Inflammatory macrophage treated with lipopolysaccharide for 1 hour (primary cell): ENCODE results near the gene LUZP2.

Experiments used
- DNase-seq, 2 donors: peaks; one replicate each; pipeline ENCODE4 v3.0.0-alpha.2; 2020 to 2022

The LUZP2 gene

DNA sequence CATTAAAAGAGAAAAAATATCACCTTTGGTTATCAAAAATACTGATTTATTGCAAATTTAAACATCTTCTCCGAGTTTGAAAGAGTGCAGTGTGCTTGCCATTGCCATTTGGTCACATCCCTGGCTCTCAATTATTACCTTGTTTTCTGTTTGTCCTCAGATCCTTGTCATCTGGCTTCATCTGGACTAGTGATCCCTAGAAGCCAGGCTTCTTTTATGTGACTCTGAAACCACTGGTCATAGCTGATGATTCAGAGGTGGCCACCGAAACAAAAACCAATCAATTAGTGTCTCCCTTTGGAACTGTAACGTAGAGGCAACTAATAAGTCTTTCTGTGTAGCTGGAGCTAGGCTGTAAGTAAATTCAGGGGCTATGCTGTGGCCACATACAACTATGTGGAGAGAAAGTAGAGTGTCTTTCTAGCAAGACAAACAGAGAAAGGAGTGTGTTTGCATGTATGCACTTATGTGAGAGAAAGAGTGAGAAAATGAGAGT, 237.9 kb downstream of the LUZP2 start:
- DNase-seq: no peak

DNA sequence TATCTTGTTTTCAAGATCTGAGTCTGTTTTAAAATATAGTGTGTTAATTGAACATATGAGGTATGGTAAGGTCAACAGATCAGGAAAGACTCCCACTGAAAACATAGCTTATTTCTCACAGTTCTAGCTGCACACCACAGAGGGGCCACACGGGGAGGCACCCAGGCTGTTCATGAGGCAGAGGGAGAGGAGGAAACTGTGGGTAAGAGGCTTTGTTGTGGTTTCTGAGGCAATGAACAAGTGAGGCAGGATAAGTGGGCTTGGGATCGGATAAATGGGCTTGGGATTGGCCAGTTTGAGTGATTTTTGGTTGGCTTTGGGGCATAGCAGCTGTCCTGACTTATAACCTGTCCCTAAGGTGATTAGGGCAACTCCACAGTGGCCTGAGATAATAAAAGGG, 242.1 kb downstream of the LUZP2 start:
- DNase-seq: no peak

DNA sequence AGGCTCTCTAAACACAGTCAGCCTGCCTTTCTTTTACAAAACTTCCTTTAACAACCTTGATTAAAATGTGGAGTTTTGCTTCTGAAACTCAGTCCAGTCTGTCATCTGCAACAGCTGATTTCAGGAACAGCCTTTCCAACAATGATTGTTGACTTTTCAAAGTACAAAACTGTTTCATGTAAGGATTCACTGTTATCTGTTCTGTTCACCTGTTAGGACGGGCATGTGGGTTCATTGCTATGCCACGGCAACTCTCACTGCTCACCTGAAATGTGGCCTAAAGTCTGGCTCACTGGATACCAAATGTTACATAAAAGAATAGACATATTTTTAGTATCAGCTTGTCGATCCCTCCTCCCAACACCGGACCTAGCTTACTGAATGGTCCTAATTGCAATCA, 242.8 kb downstream of the LUZP2 start:
- DNase-seq: no peak

DNA sequence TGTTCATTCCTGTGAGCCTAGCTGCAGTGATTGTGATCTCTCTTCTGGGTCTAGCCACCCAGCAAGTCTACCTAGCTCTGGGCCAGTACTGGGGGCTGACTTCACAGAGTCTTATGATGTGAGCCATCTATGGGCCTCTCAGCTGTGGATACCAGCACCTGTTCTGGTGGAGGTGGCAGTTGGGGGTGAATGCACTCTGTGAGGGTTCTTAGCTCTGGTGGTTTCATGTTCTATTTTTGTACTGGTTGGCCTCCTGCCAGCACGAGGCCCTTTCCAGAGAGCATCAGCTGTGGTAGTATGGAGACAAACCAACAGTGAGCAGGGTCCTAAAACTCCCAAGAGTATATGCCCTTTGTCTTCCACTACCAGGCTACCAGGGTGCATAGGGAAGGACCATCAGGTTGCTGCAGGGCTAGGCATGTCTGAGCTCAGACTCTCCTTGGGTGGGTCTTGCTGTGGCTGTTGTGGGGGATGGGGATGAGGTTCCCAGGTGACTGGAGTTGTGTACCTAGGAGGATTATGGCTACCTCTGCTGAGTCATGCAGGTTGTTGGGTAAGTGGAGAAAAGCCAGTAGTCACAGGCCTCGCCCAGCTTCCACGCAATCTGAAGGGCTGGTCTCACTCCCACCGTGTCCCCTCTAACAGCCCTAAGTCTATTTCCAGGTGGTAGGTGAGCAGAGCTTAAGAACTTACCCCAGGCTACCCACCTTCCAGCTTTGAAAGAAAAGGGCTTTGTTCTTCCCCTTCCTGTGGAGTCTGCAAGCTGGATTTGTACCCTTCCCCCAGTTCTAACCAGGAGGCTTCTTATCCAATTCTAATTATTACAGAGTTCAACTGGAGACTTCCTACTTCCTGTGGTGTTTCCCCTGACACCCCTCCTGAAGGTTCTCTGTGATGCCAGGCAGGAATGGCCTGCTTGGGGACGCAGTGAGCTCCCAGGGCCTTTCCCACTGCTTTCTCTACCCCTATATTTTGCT, 250.7 kb downstream of the LUZP2 start:
- DNase-seq: no peak

DNA sequence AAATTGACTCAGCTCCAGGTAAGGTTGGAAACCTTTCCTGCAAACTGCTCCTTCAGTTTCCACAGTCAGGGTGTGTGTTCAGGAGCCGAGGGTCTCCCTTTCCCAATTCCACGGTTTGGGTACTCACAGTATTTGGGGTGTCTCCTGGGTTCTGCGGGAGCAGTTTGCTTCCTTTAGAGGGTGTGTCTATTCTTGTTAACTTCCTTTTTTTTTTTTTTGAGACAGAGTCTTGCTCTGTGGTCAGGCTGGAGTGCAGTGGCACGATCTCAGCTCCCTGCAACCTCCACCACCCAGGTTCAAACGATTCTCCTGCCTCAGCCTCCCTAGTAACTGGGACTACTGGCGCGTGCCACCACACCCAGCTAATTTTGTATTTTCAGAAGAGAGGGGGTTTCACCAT, 251.4 kb downstream of the LUZP2 start:
- DNase-seq: no peak

DNA sequence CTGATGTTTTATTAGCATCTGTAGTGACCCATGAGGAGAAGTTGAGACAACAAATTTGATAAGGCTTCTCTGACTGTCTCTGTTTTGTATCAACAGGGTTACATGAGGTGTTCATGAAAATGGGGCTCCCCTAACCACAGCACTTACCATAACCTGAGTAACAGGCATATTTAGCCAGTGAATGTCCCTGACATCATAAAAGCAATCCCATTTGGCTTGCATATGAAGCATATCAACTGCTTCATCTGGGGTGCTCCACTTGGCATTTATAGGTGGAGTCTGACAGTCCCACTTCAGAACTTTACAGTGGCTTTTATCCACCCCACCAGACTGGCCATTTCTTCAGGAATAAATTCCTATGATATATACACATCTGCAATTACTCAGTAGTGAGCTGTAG, 257.6 kb downstream of the LUZP2 start:
- no peak for DNase-seq

DNA sequence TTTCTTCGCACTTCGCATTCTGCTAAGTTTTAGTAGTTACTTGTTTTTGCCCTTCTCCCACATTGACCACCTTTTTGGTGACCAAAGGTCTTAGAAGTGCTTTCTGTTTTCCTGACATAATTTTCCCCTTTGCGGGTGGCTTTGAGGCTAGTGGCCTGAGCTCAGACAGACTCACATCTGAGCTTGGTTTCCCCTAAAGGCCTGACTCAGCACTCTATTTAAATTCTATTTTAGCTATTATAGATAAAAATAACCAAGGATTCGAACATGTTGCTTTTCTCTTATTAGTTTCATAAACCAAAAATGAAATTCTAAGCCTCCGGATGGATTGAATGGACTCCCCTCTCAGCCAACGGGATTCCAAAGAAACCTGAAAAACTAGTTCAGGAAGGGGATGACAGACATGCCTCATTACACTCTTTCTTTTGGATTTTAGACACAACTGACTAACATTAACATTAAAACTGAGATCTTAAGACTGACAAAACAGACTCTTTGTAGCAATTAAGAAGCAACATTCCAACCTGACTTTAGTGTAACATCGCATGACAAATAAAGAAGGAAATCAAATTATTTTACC, 258.5 kb downstream of the LUZP2 start:
- DNase-seq: no peak

DNA sequence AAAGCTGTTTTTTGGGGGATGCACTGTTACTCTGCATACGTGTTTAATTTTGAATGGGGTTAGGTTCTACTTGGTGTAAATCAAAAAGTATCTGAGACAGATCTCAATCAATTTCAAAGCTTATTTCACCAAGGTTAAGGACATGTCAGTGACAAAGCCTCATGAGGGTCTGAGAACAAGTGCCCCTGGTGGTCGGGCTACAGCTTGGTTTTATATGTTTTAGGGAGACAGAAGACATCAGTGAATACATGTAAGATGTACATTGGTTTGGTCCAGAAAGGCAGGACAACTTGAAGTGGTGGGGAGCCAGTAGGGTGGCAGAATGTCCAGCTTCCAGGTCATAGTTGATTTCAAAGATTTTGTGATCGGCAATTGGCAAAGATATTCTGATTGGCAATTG, 262.9 kb downstream of the LUZP2 start:
- no peak for DNase-seq

DNA sequence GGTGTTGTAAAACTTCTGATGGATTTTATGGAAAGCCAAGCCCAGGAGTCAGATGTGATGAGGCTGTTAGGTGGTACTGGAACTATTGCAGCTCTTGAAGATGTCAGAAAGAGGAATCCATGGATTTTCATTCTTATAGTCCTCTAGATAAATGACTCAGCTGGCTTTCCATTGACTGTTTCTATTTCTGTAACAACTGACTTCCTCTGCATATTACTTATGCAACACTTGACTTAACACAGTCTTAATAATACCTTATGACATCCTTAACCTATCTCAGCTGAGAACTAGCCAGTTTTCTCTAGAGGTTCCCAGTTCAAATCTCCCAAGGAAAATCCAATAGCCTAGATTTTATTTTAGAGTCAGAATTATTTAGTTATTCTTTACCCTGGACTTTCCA, 263.8 kb downstream of the LUZP2 start:
- peak; percentile 30 to 48 for DNase-seq

DNA sequence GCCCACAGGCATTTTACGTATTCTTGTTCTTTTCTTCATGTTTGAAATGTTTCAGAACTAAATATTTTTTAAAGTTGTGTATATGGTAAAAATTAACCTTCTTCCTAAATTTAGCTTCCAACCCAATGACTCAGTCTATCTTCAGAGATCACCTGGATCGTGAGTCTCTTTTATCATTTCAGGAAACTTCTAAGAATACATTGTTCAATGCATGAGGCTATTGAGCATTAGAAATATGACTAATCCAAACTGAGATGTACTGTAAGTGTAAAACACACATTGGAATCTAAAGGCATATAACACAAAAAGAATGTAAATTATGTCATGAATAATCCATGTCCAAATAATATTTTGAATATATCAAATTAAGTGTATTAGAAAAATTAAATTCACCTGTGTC, 265.2 kb downstream of the LUZP2 start:
- DNase-seq: no peak

DNA sequence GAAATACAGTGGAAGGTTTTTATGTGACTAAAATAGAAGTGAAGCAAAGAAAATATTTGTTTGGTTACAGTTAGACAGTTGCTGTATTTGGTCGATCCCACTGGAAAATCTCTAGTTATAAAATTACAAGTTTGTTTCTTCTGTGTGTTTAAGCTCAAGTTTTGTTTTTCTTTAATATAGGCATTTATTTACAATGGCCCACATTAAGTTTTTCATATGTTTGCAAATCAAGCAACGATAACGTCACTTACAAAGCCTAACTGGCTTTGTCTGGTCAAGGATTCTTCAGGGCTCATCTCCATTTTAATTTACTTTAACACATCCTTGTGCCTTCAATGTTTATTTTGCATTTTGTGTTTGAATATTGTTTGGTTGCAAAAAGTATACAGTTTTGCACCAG, 270.6 kb downstream of the LUZP2 start:
- DNase-seq: no peak

DNA sequence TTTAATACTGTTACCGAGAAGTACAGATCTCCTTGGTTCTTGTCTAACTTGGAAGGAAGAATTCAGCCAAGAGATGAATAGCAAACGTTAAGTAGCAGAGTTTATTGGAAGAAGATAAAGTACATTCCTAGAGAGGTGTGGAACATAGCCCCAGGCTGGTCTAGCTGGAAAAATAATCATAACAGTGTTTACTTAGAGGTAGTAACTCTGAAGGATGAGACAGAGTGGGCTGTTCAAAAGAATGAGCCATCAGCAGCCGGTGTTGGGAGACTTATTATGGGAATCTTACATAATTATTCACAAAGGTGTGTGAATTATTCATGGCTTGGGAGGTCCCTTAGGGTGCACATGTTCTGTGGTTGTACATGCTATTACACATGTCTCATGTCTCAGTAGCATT, 276.5 kb downstream of the LUZP2 start:
- no peak for DNase-seq

DNA sequence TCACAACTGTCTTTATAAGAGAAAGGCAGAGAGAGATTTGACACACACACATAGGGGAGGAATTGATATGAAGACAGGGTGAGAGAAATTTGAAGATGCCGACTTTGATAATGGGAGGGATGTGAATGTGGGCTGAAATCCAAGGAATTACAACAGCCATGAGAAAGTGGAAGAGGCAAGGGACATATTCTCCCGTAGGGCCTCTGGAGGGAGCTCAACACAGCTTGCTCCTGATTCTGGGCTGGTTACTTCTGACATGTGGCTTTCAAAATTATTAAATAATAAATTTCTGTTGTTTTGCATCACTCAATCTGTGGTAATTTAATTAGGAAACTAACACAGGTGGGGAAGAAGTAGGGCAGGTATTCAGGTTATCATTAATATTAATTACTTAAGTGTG, 282.9 kb downstream of the LUZP2 start:
- no peak for DNase-seq

DNA sequence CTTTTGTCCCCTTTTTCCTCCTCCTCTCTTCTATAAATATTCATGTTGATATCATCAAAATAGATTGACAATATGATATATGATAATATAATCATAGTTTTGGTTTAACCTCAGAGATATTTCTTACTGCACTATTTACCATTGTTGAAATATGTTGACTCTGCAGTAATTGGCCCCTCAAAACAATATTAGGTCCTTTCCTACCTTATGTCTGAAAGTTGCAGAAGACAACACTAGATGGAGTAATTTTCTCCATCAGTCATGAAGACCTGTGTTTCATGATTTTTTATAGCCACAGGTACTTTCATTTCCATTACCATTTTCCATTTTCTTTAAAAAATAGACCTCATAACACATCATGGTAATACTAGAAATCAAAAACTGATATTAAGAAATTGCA, 284.4 kb downstream of the LUZP2 start:
- DNase-seq: no peak

DNA sequence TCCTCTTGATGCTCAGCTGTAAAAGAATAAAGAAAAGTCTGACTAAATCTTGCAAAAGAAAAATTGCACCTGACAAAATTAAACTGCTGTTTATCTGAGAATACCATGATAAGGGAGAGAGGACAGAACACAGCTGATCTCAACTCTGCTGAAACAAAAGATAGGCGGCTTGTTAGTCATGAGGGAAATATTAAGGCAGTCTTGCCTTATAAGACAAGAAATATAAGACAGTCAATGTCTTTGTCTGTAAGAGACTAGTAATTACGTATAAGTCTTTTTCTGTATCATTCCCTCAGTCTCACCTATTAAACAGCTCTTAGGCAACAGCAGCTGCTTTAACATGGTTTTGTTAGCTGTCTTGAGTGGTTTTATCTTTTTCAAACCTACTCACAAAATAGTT, 296.6 kb downstream of the LUZP2 start:
- no peak for DNase-seq

DNA sequence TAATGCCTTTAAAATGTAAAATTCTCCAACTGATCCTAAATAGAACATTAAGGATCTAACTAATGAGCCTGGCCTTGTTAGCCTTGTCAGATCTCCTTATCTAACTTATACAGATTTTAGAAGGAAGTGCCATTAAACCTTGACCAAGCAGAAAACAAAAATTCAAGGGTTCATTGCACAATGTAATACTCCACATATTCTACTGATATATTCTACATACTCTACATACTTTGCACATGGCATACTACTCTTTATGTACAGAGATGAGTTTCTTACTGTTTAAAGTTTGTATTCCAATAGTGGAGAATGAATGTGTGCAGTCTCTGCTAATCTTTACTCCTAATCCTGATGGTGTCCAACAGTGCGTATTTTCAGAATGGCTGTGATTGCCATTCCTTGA, 297.2 kb downstream of the LUZP2 start:
- no peak for DNase-seq

DNA sequence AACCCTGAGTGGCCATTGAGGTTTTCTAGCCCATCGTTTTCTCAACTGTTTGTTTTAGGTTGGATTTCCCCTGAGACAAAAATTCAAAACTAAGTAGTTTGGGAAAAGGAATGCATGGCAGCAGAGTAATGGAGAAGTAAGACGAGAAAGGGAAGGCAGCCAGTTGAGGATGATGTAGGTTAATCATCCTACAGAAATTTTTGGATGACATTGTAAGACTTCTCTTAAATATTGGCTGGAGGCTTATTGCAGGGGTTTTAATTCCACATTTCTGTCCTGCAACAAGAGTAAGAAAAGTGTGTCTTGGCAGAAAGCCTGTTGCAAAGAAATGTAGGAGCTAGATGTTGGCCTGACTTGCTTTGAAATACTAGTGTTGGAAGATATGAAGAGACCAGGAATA, 308.8 kb downstream of the LUZP2 start:
- no peak for DNase-seq

DNA sequence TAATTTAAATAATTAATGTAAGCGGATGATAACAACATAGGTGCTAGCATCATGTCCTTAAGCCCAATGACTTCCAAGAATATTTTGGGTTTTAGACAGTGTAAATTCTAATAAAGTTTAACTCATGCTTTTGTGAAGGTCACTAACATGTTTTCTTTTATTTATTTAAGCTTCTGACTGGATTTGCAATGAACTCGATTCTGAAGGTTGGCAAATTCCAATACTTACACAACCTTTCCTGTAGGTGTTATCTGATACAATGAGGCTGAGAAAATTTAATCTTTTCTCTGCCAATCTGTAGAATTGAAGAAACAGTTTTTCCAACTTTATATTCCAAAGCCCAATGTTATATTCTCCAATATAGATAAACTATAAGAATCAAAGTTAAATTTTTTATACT, 311.3 kb downstream of the LUZP2 start:
- no peak for DNase-seq

DNA sequence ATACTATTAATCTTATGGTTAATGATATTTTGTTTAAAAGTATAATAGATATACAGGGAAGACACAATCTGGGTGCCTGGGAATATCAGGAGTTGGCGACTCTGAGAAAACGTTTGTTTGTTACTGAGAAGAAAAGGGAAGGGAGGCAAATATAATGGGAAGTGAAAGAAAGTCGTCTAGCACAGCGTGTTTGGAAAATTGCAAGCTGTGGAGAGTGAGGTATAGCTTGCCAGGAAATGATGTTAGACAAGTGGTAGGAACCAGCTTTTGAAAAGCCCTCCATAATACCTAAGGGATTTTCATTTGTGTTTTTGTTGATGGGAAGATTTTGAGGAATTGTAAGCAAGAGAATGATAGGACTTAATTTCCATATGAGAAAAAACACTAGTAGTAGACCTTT, 322.2 kb downstream of the LUZP2 start:
- DNase-seq: peak in 1 of 2 donors; percentile 51

DNA sequence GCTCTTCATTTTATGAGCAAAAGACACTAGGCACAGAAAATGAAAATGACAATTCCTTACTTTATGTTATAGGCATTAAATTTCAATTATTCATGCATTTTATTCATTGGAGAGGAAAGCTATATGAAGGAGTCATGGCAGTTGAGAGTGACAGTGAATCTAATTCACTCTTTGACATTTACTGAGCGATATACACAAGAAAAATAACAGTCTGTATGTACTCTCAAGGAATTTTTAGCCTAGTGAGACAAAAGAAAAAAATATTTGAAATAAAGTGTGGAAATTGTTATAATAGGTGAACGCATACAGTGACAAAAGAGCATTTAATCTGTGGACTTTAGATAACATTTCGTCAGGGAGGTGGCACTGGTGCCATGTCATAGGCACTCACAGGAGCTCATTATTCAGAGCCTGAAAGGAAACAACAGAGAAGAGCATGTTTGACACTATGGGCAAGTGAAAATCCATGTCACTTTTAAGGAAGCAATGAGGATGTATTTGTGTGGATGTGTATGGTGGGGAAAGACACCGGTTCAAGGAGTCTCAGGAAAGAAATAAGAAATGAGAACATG, 323.1 kb downstream of the LUZP2 start:
- no peak for DNase-seq

DNA sequence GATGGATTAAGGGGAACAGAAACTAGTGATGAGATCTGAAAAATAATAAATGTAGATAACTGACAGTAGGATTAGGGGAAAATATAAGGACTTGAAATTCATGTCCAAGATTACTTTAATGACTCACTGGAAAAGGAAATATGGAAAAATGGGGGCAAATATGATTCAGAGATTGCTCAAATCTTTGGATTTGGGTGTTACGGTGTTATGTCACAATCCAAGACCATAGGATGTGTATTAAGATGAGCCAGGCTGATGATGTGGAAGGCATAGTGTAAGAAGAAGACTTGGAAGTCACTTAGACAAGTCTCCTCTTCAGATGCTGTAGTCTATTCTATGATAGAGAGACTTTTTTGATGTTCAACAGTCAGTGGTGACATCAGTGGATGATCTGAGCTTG, 323.7 kb downstream of the LUZP2 start:
- no peak for DNase-seq

DNA sequence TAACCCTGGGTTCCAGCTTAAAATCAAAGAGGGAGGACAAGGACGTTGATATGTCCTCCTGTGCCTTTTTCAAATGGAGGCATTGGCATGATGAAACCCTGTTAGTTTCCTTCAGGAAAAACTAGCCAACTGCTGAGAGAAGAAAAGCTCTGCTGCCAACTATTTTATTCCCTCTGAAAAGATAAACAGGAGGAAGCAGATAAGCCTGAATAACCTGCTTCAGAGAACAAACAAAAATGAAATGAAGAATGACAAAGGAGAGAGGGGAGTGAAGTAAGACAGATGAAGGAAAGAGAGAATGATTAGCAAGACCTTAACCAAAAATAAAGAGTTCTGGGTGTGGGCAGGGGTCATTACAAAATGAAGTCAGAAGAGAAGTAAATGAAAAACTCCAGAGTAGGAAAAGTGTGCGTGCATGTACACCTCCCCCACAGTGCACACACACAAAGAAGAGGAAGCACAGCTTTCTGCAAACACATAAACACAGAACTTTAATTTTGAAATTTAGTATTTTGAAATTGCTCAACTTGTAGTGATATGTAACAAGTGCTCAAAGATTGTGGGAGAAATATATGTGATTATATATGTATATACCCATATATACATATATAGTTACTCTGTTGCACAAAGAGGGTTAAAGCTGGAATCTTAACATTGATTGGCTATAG, 332.2 kb downstream of the LUZP2 start:
- DNase-seq: peak; percentile 28 to 49

DNA sequence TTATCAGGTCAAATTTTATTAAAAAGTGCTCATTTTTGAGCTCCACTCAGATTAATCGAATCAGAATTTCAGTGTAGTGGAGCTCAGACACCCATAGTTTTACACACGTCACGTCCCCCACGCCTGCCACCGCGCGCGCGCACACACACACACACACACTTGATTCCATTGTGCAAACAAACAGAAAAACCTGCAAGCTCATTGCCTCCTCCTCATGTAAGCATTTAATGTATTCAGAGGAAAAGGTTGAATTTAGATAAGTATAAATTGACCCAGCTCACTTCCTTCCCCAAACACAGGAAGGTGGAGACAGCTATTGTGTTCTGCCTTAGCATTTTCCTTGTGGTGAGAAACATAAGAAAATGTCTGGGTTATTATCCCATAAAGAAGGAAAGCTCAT, 336.7 kb downstream of the LUZP2 start:
- no peak for DNase-seq

DNA sequence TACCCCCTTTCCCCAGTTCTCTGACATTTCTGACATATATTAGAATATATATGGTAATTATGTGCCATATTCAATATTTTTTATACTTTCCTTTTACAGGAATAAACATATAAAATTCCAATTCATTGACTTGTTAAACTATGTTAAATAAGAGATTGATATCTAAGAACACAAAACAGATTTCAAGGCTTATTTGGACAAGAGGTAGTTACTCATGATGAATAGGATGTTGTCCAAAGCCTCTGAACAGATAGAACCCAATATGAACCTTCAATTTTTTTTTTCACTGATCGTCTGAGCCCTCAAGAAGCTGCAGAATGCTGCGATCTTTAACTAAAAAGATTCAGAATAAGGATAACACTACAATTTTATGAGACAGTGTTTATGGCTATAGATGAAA, 340.3 kb downstream of the LUZP2 start:
- DNase-seq: no peak
